Ecto neural progenitor cell (in vitro differentiated cells): ENCODE measurements around the gene EPB41L1.

Experiments
- DNase-seq: peaks from one replicate; pipeline ENCODE4 v3.0.0-alpha.2; 2018; ENCODE audit warnings: low spot score

The EPB41L1 gene

GRCh38 chr20:36196676-36197075, 42.1 kb downstream of the EPB41L1 start:
- DNase-seq: no peak

DNA sequence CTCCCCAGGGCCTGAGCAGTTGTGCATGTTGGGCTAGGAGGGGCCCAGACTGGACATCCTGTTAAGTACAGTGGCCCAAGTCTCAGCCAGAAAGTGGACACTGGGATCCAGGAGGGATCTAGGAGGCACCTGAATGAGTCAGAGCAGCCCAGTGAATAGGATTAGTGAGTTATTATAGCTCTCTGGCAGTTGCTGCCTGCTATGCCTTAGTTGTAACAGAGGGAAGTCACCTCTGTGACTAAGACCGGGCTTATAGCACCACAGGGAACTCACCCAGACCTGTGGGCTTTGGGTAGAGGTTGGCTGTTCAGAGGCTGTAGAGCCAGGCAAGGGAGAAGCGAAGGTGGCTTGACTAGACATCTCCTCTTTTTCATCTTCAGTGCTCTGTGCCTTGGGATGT, 42.7 kb downstream of the EPB41L1 start:
- no peak for DNase-seq

GRCh38 chr20:36199345-36200257, 45.1 kb downstream of the EPB41L1 start:
- DNase-seq: peak; percentile 87

GRCh38 chr20:36200451-36200850, 45.9 kb downstream of the EPB41L1 start:
- DNase-seq: no peak

GRCh38 chr20:36201198-36201597, 46.7 kb downstream of the EPB41L1 start:
- no peak for DNase-seq

DNA sequence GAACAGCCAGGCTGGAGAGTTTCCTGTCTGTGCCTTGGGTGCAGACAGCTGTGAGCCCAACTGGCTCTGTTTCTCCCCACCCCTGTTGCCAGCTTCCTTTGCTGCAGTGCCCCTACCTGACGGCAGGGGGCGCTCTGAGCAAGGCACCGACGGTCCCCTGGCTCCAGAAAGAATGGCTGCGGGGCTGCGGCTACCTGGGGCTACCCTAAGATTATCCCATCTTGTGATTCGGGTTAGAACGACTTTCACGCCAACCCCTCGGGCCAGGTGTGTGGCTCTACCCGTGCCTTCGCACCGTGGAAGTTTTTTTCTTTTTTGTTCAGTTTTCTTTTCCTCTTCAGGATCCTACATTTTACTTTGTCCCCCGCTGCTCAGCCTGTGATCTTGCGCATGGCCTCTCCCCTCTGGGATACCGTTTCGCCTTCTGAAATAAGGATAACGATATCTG, 48.4 kb downstream of the EPB41L1 start:
- DNase-seq: peak; percentile 84

- DNase-seq: no peak
Measured at GRCh38 chr20:36203861-36204260, 49.3 kb downstream of the EPB41L1 start.

GRCh38 chr20:36205026-36205425, 50.5 kb downstream of the EPB41L1 start:
- no peak for DNase-seq

DNA sequence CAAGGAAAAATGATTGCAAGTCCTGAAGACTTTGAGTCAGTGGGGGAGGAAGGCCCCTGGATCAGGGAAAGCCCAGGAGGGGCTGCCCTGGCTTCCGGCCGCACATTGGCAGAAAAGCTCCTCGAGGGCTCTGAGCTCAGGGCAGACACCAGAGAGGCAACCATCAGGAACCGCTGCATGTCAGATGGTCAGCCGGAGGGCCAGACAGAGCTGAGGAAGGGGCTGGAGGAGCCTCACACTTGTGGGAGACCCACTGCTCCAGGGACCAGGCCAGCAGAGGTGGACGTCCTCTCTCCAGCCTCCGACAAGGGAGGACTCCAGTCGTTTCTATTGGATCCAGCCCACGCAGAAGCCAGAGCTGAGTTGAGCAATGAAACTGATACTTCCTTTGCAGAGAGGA, 51.5 kb downstream of the EPB41L1 start:
- DNase-seq: no peak

- no peak for DNase-seq
Measured at GRCh38 chr20:36206641-36207040, 52.1 kb downstream of the EPB41L1 start.

DNA sequence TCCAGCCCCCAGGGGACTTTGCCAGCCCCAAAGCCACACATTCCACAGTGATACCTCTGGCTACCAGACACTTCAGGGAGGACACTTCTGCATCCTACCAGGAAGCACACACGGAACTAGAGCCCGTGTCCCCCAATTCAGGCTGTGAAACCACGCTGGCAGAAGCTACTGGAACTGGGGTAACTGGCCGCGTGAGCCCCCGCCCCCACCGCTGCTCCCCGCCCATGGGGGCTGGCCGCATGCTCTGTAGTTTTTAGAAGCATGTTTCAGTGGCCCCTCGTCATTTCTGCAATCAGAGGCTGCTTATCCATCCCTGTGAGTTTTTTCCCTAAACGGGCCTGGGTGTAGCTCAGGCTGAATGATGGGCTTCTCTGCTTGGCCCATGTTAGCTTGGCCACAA, 53.1 kb downstream of the EPB41L1 start:
- no peak for DNase-seq

GRCh38 chr20:36208257-36208656, 53.7 kb downstream of the EPB41L1 start:
- no peak for DNase-seq

GRCh38 chr20:36210436-36211021, 56.0 kb downstream of the EPB41L1 start:
- DNase-seq: no peak

- no peak for DNase-seq
Measured at GRCh38 chr20:36213362-36213761, 58.8 kb downstream of the EPB41L1 start.

GRCh38 chr20:36214684-36215256, 60.2 kb downstream of the EPB41L1 start:
- DNase-seq: no peak

GRCh38 chr20:36215778-36216177, 61.2 kb downstream of the EPB41L1 start:
- no peak for DNase-seq

- DNase-seq: no peak
Measured at GRCh38 chr20:36216314-36217025, 61.9 kb downstream of the EPB41L1 start.

GRCh38 chr20:36217226-36217625, 62.7 kb downstream of the EPB41L1 start:
- DNase-seq: peak; percentile 54

DNA sequence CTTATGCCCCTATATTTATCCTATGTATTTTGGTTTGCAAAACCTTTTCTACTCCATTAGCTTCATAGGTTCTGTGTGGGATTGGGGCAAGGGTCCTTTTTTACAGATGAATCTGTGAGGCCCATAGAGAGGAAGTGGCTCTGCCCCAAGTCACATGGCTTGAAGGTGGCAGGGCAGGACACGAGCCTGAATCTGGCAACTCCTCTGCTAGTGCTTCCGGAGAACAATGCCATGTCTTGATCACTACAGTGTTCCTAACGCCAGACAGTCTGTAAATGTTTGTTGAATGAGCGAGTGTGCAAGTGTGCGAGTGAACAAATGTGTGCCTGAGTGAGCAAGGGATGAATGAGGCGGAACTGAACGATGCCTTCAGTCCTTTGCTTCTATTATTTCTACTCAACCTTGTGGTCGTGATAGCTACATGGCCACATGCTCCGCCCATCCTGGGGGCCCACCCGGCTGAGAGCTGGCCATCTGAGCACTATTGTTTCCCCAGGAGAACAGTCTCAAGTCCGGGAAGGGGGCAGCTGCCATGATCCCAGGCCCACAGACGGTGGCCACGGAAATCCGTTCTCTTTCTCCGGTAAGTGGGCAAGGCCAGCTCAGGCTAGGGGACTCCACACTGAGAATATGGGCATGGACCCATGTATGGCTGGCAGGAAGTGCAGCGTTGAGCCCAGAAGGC, 64.0 kb downstream of the EPB41L1 start:
- DNase-seq: no peak

GRCh38 chr20:36219671-36220220, 65.2 kb downstream of the EPB41L1 start:
- DNase-seq: no peak

GRCh38 chr20:36225666-36226065, 71.1 kb downstream of the EPB41L1 start:
- DNase-seq: no peak

GRCh38 chr20:36228770-36229169, 74.2 kb downstream of the EPB41L1 start:
- DNase-seq: no peak
